GM12892 (cell line): Measurements from ENCODE around the gene LPCAT3.

Experiments
- POLR2A ChIP-seq: IDR thresholded peaks from 2 replicates; pipeline ENCODE4 v1.6.1; 2011; ENCODE audit warnings: low read depth, low read length, control low read depth
- POLR2AphosphoS5 ChIP-seq: IDR thresholded peaks from 2 replicates; pipeline ENCODE4 v1.6.1; 2011; ENCODE audit warnings: low read depth, low read length, control low read depth
- TAF1 ChIP-seq: IDR thresholded peaks from 2 replicates; pipeline ENCODE4 v1.6.1; 2011; ENCODE audit warnings: low read depth, mild to moderate bottlenecking, control low read depth, low read length, borderline replicate concordance

GRCh38 chr12:7047306-7047705, 29.0 kb upstream of the LPCAT3 start:
- TF ChIP-seq POLR2A (no peak), TAF1 (no peak), POLR2AphosphoS5 (no peak)
